Measurements from ENCODE around the gene DHCR7. TPM values are rescaled to one million over a fixed set of nuclear protein-coding genes. Genes with fewer than 3 reads are reported as not detected.

Gene DHCR7
- 100 to 1,000 TPM in 1 of 2 donors, 10 to 100 TPM in 1; 87.7 to 130 TPM for total RNA-seq
- polyA plus RNA-seq (2013, experiment 1 of 2), result 148 TPM
- 147 TPM for polyA plus RNA-seq (2013, experiment 2 of 2)
- long read RNA-seq, experiment 1, transcript DHCR7-201 (9 exons, 2,666 nt), result major isoform, 20 of 31 reads
- long read RNA-seq, experiment 1, partial matches to known transcripts, result 6 of 31 reads
- long read RNA-seq, experiment 1, other reads (novel, unspliced or antisense), result 5 of 31 reads
- long read RNA-seq, experiment 2, transcript DHCR7-201 (9 exons, 2,666 nt), result major isoform, 243 of 315 reads
- long read RNA-seq, experiment 2, transcript DHCR7-202 (9 exons, 2,601 nt), result minor isoform, 7 of 315 reads
- long read RNA-seq, experiment 2, partial matches to known transcripts, result 34 of 315 reads
- long read RNA-seq, experiment 2, other reads (novel, unspliced or antisense), result 31 of 315 reads
- long read RNA-seq, experiment 3, transcript DHCR7-201 (9 exons, 2,666 nt), result major isoform, 780 of 970 reads
- long read RNA-seq, experiment 3, transcript DHCR7-202 (9 exons, 2,601 nt), result minor isoform, 20 of 970 reads
- long read RNA-seq, experiment 3, partial matches to known transcripts, result 91 of 970 reads
- long read RNA-seq, experiment 3, other reads (novel, unspliced or antisense), result 79 of 970 reads
- long read RNA-seq, experiment 4, transcript DHCR7-201 (9 exons, 2,666 nt), result major isoform, 47 of 67 reads
- long read RNA-seq, experiment 4, partial matches to known transcripts, result 9 of 67 reads
- long read RNA-seq, experiment 4, other reads (novel, unspliced or antisense), result 9 of 67 reads

- peak; percentile 99 for DNase-seq
- peak within 1 kb of the TSS; percentile 92 for H3K4me3 ChIP-seq (ENCODE audit: low read length)
- TF ChIP-seq CTCF (conservative IDR thresholded peaks at IDR 0.05), result no peak
- H3K9me3 Mint-ChIP-seq, result peaks cover 6% of the 10 kb centered on the region
- H3K36me3 ChIP-seq (ENCODE audit: control insufficient read depth, insufficient read depth, low read length), result peaks cover 35% of the 10 kb centered on the region
- H3K9ac ChIP-seq (ENCODE audit: extremely low read depth, low read length, poor library complexity, severe bottlenecking), result peak within 1 kb of the TSS; percentile 71
- H3K4me1 ChIP-seq (ENCODE audit: control insufficient read depth, insufficient read depth, low read length), result peaks cover 2% of the 10 kb centered on the region
- H3K27me3 Mint-ChIP-seq (ENCODE audit: insufficient read depth), result no peaks in the 10 kb centered on the region
- WGBS, 2 experiments (ENCODE audit: insufficient coverage in 1 of 2, insufficient read length in 1 of 2), result 0% methylated on average over 41 to 78 of the region's 78 CpGs
- H3K27me3 ChIP-seq (ENCODE audit: control insufficient read depth, insufficient read depth, low read length, poor library complexity, severe bottlenecking), result no peaks in the 10 kb centered on the region
- peaks cover 17% of the 10 kb centered on the region for H3K9me3 ChIP-seq (ENCODE audit: control insufficient read depth, low read length)
- peaks cover 37% of the 10 kb centered on the region for H3K4me1 Mint-ChIP-seq
- peaks cover 36% of the 10 kb centered on the region for H3K36me3 Mint-ChIP-seq (ENCODE audit: low read depth)
- peak within 1 kb of the TSS; percentile 92 for H3K4me3 Mint-ChIP-seq
- H3K27ac Mint-ChIP-seq, result peak within 1 kb of the TSS; percentile 92
- H3K27ac ChIP-seq (ENCODE audit: low read depth, low read length), result peak within 1 kb of the TSS; percentile 88
Observed at GRCh38 chr11:71448257-71449171, at the start of gene DHCR7. TSS of gene DHCR7 (minus strand) at chr11:71448393. CDS start at chr11:71444952, 3,441 bp downstream.

GRCh38 chr11:71496421-71496820 lies 48.2 kb upstream of the DHCR7 start:
- no peak overlapping the region for H3K4me3 ChIP-seq (ENCODE audit: low read length)
- Mint-ChIP-seq H3K27me3 (ENCODE audit: insufficient read depth) (no peaks in the 10 kb centered on the region), H3K4me1 (no peaks in the 10 kb centered on the region), H3K27ac (no peak overlapping the region), H3K9me3 (no peaks in the 10 kb centered on the region), H3K36me3 (ENCODE audit: low read depth) (peaks cover 80% of the 10 kb centered on the region), H3K4me3 (no peak overlapping the region)
- no peak overlapping the region for H3K9ac ChIP-seq (ENCODE audit: extremely low read depth, low read length, poor library complexity, severe bottlenecking)
- H3K27me3 ChIP-seq (ENCODE audit: control insufficient read depth, insufficient read depth, low read length, poor library complexity, severe bottlenecking), result no peaks in the 10 kb centered on the region
- TF ChIP-seq CTCF (conservative IDR thresholded peaks at IDR 0.05), result no peak
- WGBS, 2 experiments (ENCODE audit: insufficient coverage in 1 of 2, insufficient read length in 1 of 2), result 94 to 97% methylated on average over 11 to 13 of the region's 13 CpGs
- peaks cover 44% of the 10 kb centered on the region for H3K36me3 ChIP-seq (ENCODE audit: control insufficient read depth, insufficient read depth, low read length)
- H3K9me3 ChIP-seq (ENCODE audit: control insufficient read depth, low read length), result no peaks in the 10 kb centered on the region
- no peak overlapping the region for H3K27ac ChIP-seq (ENCODE audit: low read depth, low read length)
- DNase-seq, result no peak
- no peaks in the 10 kb centered on the region for H3K4me1 ChIP-seq (ENCODE audit: control insufficient read depth, insufficient read depth, low read length)
